NOMO-1 treated with dmso at 0.1 percent for 144 hours (cell line): Measurements from ENCODE around the gene BCKDHB.
A peak's percentile ranks its signal among the peaks of the same experiment; 100 is the strongest.
"Not testable (repeated sequence)": the region's sequence is repeated elsewhere in the genome, so short reads cannot be mapped to it uniquely, and the experiment has no call there.

Experiments used
- DNase-seq: peaks from one replicate; lab custom pipeline; 2025; ENCODE audit not compliant: unreplicated experiment; lab: John Stamatoyannopoulos, UW

BCKDHB gene

DNA sequence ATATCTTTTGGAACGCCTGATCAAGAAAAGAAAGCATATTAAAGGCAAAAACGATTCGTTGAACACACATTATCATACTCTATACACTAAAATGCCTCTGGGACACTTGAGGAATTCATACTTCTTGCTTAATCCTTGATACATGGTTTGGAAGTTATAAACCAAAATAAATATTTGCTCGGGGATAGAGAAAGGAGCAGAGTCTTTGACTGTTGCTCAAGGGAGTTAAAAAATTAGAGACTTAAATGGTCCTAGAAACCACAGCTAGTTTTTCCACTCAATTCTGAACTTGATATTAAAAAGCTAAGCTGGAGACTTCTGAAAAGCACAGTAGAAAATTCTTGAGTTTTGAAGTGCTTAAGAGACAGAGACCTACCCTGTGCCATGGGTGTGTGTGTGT is 98.9 kb downstream of the BCKDHB start:
- no peak for DNase-seq

DNA sequence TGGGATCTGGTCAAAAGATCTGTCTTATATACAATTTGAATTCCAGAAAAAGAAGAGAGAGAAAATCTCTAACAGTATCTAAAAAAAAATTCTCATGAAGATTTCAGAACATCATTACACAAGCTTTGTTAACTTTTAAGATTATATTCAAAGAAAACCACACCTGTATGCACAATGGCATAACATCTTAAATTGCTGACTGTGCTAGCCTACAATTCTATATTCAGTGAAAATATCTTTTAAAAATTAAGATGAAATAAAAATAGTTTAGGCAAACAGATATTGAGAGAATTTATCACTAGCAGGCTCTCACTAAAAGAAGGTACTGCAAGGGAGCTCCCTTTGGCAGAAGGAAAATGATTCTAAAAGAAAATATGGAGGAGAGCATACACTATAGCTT is 100.3 kb downstream of the BCKDHB start:
- DNase-seq: no peak

DNA sequence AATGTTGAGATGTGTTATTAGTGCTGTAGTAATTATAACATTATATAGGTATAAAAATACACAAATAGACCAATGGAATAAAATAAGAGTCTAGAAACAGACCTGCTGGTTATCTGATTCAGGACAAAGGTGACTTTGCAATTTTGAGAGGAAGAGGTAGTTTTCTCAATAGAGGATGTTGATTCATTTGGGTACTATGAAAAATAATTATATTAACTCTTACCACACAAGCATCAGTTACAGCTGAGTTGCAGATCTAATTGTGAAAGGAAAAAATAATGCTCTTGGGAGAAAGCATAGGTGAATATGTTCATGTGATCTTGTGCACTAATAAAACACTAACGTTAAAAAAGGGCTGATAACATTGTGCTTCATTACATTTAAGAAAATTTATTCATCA is 103.0 kb downstream of the BCKDHB start:
- peak; percentile 1 for DNase-seq

DNA sequence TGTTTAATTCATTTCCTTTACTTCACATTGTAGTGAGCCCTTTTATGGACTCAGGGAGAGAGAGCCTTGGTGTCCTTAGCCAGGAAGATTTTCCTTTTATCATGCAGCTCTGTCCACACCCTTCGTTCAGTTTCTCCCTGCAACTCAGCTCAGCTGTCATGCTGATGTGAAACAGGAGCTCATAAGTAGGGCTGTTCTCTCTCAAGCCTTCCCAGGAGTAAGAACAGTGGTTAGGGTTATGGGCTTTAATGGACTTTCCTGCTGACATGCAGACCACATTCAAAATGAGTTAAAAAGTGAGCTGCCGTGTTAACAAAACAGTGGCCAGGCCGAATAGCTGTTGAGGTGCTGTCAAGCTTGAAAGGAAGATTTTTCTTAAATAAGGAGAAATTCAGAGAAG is 104.1 kb downstream of the BCKDHB start:
- no peak for DNase-seq

DNA sequence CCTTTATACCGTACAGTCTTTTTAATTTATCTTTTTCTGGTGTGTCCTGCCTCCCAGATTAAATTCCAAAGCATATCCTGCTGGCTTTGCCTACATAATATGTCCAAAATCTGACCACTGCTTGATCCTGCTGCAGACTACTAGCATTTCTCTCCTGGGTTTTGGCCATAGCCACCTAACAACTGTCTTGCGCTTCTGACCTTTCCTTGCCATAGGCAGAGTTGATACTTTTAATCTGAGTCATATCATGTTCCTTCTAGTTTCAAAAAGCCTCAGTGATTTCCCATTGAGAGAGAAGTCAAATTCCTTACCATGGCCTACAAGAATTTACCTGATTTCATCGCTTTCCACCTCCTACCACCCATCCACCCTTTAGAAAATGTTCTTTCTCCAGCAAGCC is 104.8 kb downstream of the BCKDHB start:
- no peak for DNase-seq

DNA sequence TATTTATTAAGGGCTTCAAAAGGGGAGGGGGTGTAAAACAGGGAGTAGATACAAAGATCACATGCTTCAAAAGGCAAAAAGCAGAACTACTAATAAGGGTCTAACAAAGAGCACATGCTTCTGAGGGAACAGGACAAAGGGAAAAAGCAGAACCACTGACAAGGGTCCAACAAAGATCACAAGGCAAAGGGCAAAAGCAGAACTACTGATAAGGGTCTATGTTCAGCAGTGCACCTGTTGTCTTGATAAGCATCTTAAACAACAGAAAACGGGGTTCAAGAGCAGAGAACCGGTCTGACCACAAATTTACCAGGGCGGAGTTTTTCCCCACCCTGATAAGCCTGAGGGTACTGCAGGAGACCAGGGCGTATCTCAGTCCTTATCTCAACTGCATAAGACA is 105.4 kb downstream of the BCKDHB start:
- not testable (repeated sequence) for DNase-seq

DNA sequence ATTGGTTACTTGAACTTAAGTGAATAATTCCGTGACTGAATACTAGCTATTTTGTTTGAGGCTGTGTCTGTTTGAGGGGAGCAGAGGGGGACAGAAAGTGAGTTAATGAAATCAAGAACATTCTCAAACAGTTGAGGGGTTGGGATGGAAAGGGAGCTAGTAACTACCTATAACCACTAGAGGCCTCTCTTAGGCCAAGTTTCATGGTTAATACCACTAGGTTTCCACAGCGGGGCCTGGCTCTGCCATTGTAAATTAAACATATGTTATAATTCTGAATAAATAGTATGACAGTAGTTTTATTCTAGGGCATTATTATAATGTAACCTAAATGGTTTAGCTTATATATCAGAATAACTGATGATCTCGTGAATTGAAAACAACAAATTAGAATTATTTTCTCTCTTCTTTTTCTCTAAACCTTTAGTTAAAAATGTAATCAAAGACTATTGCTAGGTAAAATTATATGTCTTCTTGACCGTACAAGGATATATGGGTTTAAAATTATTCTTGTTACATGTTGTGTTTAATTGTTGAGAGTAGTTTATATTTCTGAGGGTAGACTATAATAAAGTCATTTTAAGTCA is 108.1 kb downstream of the BCKDHB start:
- peak; percentile 2 for DNase-seq

DNA sequence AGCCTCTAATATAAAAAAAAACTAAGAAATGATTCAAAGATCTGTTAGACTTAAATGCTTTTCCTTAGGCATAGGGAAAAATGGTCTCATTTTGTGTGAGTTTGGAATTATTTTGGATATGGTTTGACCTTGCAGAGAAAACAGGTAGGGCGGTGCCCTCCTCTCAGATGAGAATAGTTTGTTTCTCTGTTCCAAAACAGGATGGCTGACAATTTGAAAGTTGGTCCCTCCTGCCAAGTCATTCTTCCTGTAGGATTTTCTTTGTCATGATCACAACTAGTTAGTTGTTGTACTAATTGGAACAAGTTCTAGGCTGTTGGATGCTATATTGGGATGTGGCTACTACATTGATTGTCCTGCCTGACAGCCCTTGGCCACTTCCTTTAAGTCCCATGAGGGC is 108.6 kb downstream of the BCKDHB start:
- DNase-seq: no peak

DNA sequence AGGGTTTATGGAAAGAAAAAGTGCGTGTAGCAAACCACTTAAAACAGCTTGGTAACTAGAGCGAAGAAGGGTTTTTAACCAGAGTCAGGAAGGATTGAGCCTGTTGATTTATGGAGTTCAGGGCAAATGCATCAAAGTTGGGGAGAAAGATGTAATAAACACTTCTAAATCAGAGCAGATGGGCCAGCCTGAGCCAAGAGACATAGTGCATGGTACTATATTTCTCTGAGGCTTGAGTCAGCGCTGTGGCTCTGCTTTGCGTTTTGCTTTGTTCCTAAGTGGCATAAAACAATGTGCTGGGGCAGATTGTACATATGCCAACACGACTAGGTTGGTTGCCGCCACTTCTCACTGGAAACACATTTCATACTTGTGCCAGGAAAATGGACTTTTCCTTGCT is 111.3 kb downstream of the BCKDHB start:
- no peak for DNase-seq

DNA sequence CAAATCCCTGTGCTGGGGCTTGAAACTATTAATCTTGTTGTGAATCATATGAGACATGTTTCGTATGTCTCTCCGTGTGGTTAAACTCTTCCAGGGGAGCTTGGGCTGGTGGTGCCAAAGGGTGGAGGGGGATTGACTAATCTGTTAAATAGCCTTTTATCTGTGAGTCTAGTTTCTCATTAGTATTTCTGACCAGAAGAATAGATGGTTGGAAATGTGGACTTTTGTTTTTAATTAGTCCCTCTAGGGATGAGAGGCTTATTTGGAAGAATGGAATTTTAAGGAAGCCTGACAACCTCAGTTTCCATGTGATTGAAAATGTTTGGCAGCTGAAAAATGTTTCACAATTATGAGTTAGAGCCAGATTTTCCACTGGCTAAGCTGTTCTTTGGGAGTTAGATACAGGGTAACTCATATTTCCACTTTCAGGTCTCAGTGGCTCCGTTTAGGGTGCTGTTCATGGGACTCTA is 117.3 kb downstream of the BCKDHB start:
- no peak for DNase-seq

DNA sequence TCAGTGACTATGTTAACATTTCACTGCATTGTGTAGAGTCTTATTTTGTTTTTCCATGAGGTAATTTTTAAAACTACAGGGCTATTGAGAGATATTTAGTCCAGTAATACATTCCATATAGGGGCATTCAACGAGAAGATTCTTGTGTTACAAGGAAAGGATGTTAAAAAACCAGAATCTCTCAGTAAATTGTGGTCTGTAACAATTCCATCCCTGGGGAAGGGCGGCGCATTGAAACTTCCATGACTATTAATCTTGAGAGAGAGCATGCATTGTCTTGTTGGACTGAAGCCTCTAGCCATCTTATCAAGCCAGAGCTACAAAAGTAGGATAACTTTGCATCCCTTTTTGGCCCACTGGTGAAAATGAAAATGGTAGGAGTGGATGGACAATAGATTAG is 119.7 kb downstream of the BCKDHB start:
- DNase-seq: no peak

DNA sequence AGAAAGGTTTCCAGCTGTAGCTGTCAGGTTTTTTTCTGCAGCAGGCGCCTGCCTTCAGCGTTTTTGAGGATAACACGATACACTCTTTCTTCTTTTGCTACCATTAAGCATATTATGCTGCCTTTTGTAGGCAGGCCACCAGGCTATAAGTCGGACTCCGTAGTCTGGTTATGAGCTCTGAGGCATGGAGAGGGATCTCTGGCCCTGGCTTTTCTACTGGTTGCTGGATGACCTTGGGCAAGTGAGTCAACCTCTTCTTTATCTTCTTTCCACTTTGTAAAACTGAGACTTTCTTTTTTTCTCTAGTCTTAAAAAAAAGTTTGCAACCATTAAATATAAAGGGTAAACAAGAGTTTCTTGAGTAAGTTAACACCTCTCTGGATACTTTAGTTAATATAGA is 120.2 kb downstream of the BCKDHB start:
- DNase-seq: no peak

DNA sequence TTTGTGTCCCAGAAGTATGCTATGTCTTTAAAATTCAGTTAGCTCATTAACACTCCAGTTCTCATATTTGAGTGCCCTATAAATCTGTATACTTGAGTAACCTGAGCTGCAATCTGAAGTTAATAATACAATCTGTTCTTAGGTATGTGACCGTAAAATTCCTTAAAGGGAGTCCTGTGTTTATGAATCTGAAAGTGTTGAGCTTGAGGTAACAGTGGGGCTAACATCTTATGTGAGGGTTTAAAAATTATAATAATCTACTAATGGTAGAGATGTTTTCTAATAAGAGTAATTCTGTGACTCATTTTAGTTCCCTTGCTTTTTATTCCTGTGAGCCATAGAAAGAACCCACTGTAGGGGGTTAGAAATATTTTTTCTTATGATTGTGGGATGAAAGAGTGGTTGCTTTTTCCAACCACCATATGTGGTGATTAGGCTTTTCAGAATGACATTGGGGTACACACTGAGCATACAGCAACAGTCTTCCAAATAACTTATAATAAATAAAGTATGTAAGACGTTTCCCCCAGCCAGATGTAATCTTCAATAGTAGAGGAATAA is 121.2 kb downstream of the BCKDHB start:
- DNase-seq: no peak

DNA sequence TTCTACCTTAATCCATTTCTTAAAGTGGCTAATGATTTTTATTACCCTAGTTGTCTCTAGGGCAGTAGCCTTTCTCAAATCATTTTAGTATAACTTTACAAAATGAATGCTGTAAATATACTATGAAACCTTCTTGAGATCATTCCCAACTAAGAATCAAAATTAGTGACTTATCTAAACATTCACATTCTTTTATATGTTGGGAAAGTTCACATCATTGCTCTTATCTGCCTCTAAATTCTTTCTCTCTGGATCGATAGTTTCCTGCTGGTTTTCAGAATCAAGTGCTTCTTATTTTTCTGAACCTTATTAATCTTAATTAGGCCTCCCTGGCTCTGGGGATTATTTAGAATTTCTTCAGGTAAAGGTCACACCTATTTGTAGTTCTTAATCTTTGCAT is 126.8 kb downstream of the BCKDHB start:
- no peak for DNase-seq

DNA sequence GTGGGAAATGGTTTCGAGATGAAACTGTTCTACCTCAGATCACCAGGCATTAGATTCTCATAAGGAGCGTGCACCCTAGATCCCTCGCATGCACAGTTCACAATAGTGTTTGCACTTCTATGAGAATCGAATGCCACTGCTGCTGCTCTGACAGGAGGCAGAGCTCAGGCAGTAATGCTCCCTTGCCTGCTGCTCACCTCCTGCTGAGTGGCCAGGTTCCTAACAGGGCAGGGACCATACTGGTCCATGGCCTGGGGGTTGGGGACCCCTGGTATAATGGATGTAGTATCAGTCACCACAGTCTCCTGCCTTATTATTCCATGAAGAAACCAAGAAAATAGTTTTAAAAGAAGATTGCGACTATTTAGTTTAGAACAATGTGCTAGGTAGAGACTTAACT is 127.5 kb downstream of the BCKDHB start:
- no peak for DNase-seq

DNA sequence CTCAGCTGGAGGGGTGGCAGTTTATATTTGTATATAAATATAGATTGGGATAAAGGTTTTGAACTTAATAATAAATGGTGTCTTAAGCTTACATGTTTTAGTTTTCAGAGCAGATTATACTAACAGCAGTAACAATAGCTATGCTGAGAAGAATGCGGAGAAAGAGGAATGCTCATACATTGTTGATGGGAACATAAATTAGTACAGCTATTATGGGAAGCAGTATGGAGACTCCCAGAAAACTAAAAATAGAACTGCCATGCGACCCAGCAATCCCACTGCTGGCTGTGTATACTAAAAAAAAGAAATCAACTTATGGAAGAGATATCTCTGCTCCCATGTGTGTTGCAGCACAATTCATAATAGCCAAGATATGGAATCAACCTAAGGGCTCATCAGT is 127.9 kb downstream of the BCKDHB start:
- DNase-seq: no peak

DNA sequence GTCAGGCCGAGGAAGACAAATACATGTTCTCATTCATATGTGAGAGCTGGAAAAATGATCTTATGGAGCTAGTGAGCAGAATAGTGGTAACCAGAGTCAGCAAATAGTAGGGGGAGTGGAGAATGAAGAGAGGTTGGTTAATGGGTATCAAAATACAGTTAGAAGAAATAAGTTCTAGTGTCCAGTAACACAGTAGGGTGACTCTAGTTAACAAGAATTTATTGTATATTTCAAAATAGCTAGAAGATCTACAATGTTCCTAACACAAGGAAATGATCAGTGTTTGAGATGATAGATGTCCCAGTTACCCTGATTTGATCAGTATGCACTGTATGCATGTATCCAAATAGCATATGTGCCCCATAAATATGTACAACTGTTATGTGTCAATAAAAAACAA is 128.4 kb downstream of the BCKDHB start:
- no peak for DNase-seq

DNA sequence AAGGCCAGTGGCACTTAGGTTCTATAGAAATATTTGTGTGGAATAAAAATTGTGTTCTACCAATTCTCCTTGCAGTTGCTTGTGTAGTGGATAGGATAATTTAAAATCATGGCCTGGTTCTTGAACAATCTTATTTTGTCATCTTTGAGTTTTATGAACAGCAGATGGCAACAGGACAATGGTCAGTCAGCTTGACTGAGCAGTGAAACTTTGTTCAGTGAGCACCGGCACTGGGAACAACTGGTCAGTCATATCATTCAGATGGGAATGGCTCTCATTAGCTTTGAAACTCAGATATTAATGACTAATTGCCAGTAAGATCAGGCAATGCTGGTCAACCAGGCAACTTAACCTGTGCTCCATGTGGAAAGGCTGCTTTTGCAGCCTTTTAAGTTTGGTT is 129.2 kb downstream of the BCKDHB start:
- no peak for DNase-seq

DNA sequence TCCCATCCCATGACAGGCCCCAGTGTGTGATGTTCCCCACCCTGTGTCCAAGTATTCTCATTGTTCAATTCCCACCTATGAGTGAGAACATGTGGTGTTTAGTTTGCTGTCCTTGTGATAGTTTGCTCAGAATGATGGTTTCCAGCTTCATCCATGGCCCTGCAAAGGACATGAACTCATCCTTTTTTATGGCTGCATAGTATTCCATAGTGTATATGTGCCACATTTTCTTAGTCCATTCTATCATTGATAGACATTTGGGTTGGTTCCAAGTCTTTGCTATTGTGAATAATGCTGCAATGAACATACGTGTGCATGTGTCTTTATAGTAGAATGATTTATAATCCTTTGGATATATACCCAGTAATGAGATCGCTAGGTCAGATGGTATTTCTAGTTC is 132.3 kb downstream of the BCKDHB start:
- not testable (repeated sequence) for DNase-seq

DNA sequence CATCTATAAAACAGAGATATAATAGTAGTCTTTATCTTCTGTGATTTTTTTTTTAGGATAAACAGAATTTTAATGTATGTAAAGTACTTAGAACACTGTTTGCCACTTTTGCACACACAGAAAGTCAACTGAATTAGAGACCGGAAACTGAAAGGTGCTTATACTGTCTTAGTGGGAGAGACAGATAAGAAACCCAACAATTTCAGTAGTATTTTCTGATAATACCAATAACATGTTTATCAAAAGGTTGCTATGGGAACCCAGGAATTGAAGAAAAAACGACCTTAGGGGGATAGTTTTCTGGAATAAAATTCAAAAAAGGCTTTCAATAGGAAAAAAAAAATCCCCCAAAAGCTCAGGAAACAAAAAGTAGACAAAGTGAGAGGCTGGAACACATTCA is 138.6 kb downstream of the BCKDHB start:
- no peak for DNase-seq

DNA sequence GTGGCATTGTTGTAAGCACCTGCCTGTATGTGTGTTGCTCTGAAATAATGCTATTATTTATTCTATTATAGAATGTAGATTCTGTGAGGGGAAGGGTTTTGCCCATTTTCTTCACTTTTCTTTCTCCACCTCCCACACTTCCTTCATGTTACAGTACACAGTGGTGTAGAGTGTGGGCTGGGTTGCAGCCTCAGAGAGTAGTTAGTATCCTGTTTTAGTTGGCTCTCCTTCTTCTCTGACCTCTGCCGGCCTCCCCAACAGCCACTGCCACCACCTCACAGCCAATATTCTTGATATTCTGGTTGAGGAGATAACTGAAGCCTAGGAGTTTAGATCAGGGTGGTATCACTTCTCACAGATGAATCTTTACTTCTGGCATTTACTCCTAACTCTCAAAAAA is 143.4 kb downstream of the BCKDHB start:
- DNase-seq: no peak

DNA sequence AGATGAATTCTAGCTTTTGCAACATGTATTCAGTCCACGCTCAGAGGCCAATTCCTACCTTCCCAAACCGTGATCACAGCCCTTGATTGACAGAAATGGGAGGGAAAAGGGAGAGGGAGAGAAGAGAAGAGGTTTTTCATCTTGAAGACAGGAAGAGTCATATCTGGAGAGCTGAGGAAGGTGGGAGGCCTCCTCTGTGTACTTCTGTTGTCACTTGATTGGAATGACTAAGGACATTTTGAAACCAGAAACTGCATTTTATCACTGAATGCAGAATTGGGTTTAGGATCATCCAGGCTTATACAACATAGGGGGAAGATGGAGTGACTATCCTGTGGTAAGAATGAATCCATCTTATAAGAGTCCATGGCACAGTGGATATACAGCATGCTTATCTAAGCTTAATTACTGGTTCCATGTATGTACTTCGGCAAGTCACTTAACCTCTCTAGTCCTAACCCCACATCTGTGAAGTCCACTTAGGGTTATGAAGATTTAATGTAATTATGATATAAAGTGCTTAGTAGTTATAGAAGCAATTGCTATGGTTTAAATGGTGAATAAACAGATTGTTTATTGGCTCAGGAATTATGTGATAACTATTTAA is 144.0 kb downstream of the BCKDHB start:
- no peak for DNase-seq

DNA sequence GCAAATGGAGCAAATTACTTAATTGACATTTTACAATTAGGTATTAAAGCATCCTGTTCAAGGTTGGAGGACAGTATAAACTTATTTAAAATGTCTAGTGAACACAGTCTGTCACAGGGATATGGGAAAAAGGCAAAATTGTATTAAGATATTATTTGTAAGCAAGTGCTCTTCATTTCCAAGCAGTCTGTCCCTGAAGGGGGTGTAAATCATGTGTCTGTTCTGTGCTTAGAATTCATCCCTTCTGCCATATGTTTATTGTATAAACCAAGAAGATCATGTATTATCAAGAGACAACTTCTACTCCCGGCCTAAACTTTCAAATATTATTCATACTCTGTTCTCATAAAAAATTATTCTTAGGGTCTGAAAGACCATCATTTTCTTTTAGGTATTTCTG is 144.8 kb downstream of the BCKDHB start:
- DNase-seq: no peak
